Type B pancreatic cell (in vitro differentiated cells): Measurements from ENCODE around the gene TOR4A. TPM values are rescaled to one million over a fixed set of nuclear protein-coding genes. Genes with fewer than 3 reads are reported as not detected.
"Not testable (repeated sequence)": the region's sequence is repeated elsewhere in the genome, so short reads cannot be mapped to it uniquely, and the experiment has no call there.

ENCODE experiments used
- DNase-seq: peaks from one replicate; pipeline ENCODE4 v3.0.0; 2021; ENCODE audit warnings: mixed read lengths; ENCODE audit not compliant: unreplicated experiment; ENCODE audit errors: extremely low spot score
- H3K27ac Mint-ChIP-seq: 2 replicates; pipeline ENCODE4 v1.8.0; 2021; ENCODE audit warnings: mild to moderate bottlenecking, mixed read lengths
- H3K27me3 Mint-ChIP-seq: 2 replicates; pipeline ENCODE4 v1.8.0; 2021; ENCODE audit warnings: mixed read lengths
- H3K36me3 Mint-ChIP-seq: 2 replicates; pipeline ENCODE4 v1.8.0; 2021; ENCODE audit warnings: mixed read lengths
- H3K4me1 Mint-ChIP-seq: one replicate; pipeline ENCODE4 v1.8.0; 2021; ENCODE audit warnings: mixed read lengths; ENCODE audit not compliant: unreplicated experiment
- H3K4me3 Mint-ChIP-seq: 2 replicates; pipeline ENCODE4 v1.8.0; 2021; ENCODE audit warnings: mild to moderate bottlenecking, mixed read lengths
- H3K9me3 Mint-ChIP-seq: 2 replicates; pipeline ENCODE4 v1.8.0; 2021; ENCODE audit warnings: mixed read lengths
- CTCF ChIP-seq: fragments of 200-600 bp; sonication (generic); conservative IDR thresholded peaks from 2 replicates; pipeline ENCODE4 v1.5.0; 2021; ENCODE audit warnings: antibody characterized with exemption, mild to moderate bottlenecking
- total RNA-seq: library from RNA; stranded (reverse); gene quantifications from 2 replicates; pipeline ENCODE4 v1.2.1, GENCODE V29; 2021; ENCODE audit warnings: low replicate concordance

TOR4A gene
- total RNA-seq, 1 donor from 2014 or later, result 4.5 TPM

- DNase-seq, result no peak
- peaks cover 4% of the 10 kb centered on the region for H3K4me1 Mint-ChIP-seq
- H3K36me3 Mint-ChIP-seq, result no peaks in the 10 kb centered on the region
- H3K9me3 Mint-ChIP-seq, result no peaks in the 10 kb centered on the region
- no peaks in the 10 kb centered on the region for H3K27me3 Mint-ChIP-seq
- no peak overlapping the region for H3K27ac Mint-ChIP-seq
- peak overlapping the region; percentile 89 for H3K4me3 Mint-ChIP-seq
- TF ChIP-seq CTCF, result no peak
Observed at GRCh38 chr9:137256362-137256761, 21.2 kb upstream of the TOR4A start.

- H3K27ac Mint-ChIP-seq, result no peak overlapping the region
- H3K4me3 Mint-ChIP-seq, result peak overlapping the region; percentile 89
- H3K36me3 Mint-ChIP-seq, result no peaks in the 10 kb centered on the region
Observed at GRCh38 chr9:137256856-137257255, 20.7 kb upstream of the TOR4A start.

GRCh38 chr9:137262173-137262908 lies 15.2 kb upstream of the TOR4A start:
- not testable (repeated sequence) for DNase-seq, H3K27me3 Mint-ChIP-seq, H3K4me3 Mint-ChIP-seq

More at GRCh38 chr9:137256856-137257255, 20.7 kb upstream of the TOR4A start:
- DNase-seq, result no peak
- no peak for TF ChIP-seq CTCF
- H3K4me1 Mint-ChIP-seq, result peaks cover 4% of the 10 kb centered on the region
- H3K27me3 Mint-ChIP-seq, result no peaks in the 10 kb centered on the region
- H3K9me3 Mint-ChIP-seq, result no peaks in the 10 kb centered on the region

GRCh38 chr9:137262909-137263285 lies 14.6 kb upstream of the TOR4A start:
- H3K27ac Mint-ChIP-seq, result no peak overlapping the region
- DNase-seq, result no peak
- no peaks in the 10 kb centered on the region for H3K27me3 Mint-ChIP-seq
- no peak for TF ChIP-seq CTCF
- no peaks in the 10 kb centered on the region for H3K36me3 Mint-ChIP-seq
- no peak overlapping the region for H3K4me3 Mint-ChIP-seq
- no peaks in the 10 kb centered on the region for H3K9me3 Mint-ChIP-seq
- no peaks in the 10 kb centered on the region for H3K4me1 Mint-ChIP-seq

More at GRCh38 chr9:137262173-137262908, 15.2 kb upstream of the TOR4A start:
- not testable (repeated sequence) for H3K27ac Mint-ChIP-seq, H3K4me1 Mint-ChIP-seq, H3K36me3 Mint-ChIP-seq, H3K9me3 Mint-ChIP-seq
- peak; percentile 68 for TF ChIP-seq CTCF

GRCh38 chr9:137263506-137263905 lies 14.0 kb upstream of the TOR4A start:
- Mint-ChIP-seq H3K4me3 (no peak overlapping the region), H3K27ac (no peak overlapping the region), H3K36me3 (no peaks in the 10 kb centered on the region), H3K27me3 (no peaks in the 10 kb centered on the region), H3K9me3 (no peaks in the 10 kb centered on the region), H3K4me1 (no peaks in the 10 kb centered on the region)
- DNase-seq, result no peak
- TF ChIP-seq CTCF, result no peak
